HUDEP-2 (cell line): Measurements from ENCODE around the gene DMRT1.
A peak's percentile ranks its signal among the peaks of the same experiment; 100 is the strongest.

Source experiments
- DNase-seq, 76 experiments: peaks; one replicate each; lab custom pipeline; 2025; ENCODE audit not compliant: unreplicated experiment in 76 of 76; lab: John Stamatoyannopoulos, UW

The DMRT1 gene

DNA sequence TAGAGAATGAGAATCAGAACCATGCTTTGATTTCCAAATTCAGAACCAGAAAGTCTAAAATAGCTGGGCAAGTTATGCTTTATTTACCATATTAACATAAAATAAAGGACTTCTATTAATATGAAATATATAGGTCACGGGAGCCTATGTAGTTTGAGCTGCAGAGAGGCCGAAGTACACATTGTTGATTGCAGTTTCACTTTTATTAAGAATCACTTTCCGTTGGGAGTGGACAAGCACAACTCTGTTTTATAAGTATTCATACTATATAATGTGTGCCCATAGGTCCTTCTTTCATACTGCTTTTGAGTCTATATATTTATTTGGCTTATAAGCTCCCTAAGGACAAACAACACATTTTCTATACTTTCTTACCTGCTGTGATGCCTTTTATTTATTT is 76.2 kb downstream of the DMRT1 start:
- DNase-seq, result no peak

DNA sequence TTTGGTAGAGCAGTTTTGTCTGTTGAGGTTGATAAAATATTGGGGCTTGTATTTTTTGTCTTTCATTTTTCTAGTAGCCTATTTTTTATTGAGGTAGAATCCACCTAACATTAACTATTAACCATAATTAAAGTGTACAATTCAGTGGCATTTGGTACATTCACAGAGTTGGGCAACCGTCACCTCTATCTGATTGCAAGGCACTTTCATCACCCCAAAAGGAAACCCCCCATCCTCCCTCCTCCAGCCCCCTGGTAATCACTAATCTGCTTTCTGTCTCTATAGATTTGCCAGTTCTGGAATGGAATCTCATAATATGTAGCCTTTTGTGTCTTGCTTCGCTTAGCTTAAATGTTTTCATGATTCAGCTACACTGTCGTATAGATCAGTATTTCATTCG is 79.4 kb downstream of the DMRT1 start:
- no peak for DNase-seq

DNA sequence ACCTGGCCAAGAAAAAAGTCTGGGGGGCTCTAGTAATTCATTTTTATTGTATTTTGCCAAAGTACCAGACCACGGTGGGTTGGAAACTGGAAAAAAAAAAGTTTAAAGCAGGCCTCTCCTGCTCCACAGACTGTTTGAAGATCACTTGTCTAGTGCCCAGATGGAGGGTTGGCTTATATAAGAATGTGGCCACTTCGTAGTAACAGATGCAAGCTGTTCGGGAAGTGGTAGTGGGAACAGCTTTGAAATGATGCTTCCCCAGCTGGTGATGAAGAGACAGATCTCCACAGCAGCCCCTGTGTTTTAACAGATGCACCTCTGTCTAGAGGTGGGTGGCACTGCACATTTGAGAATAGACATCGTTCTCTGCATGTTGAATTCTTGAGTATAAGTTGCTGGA is 80.7 kb downstream of the DMRT1 start:
- no peak for DNase-seq

DNA sequence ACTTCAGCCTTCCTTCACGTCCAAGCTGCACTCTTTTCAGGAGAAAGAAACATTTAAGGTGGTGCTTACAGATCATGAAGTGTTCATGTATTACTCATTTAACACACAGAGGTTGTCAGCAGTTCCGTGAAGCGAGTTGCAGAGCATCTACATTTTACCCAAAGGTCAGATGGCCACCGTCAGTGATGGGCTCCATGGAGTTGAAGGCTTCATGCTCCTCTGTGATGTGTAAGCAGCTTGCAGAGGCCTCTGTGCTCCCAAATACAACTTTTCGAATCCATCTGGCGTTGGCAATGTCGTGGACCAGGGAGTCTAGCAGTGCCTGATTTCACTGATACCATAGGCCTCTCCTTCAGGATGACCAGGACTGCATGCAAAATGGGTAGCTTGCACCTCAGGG is 81.2 kb downstream of the DMRT1 start:
- no peak for DNase-seq

DNA sequence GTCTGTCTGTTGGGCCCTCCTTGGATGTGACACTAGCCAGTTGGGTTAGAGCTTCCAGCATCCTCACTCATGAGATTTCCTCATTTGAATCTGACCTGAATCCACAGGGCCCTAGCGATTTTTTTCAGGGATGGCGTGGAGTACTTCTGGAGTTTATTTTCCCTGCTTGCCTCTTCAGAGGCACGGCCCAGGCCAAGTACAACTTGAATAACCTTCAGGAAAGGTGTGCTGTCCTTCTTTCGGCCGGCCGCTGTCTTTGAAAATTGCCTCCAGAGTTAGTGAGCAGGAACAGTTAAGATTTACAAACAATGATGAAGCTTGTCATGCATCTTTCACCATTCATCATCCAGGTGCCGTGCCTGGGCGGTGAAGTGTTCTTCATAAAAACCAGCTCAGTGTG is 85.5 kb downstream of the DMRT1 start:
- DNase-seq, result no peak

DNA sequence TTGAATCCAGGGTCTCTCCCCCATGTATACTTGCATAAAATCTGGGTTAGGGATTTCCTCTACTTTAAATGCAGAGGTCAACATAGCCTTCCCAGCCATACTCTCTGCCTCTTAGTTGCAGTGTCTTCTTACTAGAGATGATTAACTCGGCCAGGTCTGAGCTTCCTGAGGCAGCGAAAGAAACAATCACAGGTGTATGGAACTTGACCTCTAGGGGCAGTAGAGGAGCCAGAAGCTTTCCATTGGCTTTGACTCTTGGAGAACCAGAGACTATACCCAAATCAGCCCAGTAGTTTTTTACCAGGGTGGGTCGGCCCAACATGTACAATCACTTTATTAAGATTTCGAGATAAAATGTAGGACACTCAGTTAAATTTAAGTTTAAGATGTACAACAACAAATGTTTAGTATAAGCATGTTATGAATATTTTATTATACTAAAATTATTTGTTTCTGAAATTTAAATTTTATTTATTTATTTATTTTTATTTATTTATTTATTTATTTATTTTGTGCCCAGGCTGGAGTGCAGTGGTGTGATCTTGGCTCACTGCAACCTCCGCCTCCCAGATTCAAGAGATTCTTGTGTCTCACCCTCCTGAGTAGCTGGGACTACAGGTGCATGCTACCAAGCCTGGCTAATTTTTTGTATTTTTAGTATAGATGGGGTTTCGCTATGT is 87.0 kb downstream of the DMRT1 start:
- DNase-seq, result peak in 9 of 76 experiments; percentile 2 to 8 (median 4)

DNA sequence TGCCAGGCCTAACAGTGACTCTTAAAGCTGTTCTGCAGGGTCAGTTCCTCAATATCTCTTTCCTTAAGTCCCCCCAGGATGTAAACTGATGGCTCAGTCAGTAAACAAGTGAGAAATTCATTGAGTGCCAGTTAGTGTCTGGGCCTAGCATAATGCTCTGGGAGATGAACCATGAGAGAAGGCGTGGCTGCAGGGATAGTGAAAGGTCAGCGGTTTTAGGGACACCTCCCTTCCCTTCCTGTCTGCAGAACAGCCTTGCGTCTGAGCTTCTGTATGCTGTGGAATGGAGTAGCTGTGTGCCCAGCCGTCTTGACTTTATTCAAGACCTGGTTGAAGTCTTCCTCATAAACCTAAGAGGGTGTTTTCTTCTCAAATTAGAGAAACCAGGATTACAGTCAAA is 88.2 kb downstream of the DMRT1 start:
- no peak for DNase-seq

DNA sequence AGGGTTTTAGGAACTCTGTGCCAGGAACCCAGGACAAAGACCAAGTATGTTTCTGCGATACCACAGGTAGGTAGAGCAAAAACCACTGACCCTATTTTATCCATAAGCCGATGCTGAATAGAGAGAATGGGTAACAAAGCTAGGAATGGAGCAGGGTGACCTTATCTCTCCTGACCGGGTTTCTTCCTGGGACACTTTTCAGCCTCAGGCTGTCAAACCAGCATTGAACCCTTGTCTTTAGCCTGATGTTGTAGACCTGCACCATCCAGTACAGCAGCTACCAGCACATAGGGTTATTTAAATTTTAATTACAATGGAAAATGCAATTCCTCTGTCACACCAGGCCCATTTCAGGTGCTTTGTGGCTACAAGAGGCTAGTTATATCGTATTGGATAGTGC is 91.9 kb downstream of the DMRT1 start:
- DNase-seq, result no peak

DNA sequence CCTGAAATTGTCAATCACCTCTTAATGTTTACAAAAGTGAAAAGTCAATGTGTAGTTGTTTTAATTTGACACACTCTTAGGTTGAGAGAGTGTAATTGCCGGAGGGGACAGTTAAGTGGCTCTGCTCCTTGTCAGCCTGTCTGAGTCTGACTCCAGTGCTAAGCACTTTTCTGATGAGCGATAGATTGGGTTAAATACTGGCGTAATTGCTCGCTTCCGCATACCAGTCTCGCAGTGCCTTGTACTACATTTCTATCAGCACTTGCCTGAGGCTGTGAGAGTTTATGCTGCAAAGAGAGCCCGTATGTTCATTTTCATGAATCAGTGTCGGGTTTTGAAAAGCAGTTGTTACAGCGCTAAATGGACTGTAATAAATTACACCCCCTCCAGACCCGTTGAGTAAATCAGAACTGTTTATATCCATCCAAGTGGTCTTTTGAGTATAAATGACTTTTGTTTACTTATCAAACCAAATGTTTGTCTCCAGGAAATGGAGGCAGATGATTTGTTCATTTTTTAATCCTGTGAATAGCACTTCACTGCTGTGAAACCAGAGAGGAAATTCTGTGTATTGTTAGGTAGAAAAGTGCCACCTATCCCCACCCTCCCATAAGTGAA is 94.0 kb downstream of the DMRT1 start:
- DNase-seq, result no peak

DNA sequence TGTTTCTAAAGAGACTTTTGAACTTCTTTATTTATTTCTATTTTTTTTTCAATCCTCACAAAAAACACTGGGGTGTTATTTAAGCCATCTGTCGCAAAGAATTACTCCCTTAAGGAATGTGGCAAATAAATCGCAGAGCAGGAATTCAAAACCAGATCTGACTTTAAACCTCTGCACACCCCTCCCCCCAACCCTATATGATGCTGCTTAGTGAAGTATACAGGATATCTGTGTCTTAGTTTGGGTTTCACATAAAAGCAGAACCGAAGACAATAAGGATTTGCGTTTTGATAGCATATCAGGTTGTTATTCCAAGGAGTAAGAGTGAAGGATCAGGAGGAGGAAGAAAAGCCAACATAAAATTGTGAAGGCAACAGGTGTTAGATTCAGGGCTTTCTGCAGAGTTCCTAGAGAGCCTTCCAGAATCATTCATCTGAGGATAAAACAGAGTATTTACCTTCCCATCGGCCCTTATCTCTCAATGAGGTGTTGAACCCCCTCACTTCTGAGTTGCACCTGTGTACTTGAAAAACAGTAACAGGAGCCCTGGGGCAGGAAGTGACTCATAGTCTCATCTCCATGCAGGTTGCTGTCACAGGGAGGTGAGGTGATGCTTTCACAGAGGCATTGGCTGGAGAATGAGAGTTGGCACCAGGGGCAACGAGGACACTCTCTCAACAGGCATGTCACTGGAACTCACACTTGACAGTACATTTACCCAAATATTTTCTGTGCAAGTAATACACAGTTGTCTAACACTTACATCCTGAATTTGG is 101.5 kb downstream of the DMRT1 start:
- no peak for DNase-seq

DNA sequence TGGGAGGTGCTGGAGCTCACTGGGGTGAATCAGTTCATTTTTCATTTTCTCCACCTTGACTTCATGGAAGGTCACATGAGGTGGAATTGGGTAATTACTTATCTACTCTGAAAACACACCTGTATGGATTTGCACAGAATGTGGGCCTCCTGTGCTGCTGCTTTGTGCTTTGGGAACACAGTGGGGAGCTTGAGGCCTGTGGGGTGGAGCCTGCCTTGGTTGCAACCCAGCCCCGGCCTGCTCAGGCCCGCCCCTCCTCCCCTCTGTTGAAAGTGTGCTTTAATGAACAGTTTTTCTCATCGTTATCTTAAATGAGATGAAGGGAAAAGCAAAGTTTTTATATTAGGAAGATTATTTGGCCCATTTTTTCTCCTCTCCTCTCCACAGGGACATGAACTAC is 106.5 kb downstream of the DMRT1 start:
- DNase-seq, result no peak

DNA sequence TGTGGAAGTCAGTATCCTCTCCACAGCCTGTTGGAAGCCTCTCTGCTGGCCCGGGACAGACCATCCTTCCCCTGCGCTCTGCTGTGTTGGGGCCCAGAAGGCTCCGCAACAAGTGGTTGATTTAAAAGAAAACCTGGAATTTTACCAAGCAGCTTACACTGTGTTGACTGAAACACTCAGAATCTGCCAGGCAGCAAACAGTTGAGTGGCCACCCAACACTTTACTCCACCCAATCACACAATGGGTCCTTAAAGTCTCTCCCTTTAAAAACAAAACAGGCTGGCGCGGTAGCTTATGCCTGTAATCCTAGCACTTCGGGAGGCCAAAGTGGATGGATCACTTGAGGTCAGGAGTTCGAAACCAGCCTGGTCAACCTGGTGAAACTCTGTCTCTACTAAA is 107.0 kb downstream of the DMRT1 start:
- no peak for DNase-seq

DNA sequence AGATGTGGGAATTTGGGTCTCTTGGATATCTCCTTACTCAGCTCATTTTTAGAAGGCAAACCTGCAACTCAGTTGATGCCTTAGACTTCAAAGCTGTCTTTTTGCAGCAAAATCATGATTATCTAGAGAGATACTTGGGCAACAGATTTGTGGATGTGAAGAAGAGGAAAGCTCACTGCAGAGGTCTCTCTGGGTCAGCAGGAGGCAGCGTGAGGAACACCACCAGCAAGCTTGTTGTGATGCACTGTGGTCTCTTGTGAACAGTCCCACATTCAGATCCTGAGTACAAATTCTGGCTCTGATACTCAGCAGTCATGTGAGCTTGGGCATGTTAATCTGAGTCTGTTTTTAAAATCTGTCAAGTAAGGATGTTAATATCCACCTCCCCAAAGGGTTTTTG is 108.6 kb downstream of the DMRT1 start:
- no peak for DNase-seq

DNA sequence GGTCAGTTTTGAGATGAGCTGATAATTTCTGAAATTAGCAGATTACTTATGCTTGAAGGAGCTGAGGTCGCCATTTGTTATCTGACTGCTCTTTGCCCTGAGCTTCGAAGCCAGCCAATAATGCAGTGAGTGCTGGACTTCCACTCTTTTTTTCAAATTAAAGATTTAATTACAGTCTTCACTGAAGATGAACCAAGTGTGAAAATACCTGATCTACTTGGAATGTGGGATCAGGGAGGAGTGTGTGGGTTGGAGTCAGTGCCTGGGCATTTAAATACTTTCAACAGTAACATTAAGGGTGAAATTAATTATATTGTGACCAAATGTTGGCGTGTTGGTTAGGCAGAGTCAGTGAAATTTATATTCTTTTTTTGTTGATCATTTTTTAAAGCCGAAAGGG is 111.0 kb downstream of the DMRT1 start:
- no peak for DNase-seq

DNA sequence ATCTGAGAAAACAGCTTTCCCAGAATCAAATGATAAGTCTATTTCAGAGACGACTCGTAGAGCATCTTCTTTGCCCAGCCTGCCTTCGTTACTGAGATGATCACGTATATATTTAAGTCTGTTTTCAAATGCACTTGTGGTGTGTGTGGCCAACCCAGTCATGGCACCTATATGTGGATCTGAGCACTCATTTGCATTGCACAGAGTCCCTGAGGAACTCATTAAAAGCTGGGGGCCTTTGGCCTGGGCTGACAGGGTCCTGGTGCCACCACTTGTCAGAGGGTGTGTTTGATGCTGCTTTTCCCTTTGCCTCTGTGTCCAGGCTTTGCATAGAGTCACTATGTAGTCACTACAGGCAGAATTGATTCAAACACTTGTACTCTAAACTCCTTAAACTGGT is 117.6 kb downstream of the DMRT1 start:
- DNase-seq, result no peak

DNA sequence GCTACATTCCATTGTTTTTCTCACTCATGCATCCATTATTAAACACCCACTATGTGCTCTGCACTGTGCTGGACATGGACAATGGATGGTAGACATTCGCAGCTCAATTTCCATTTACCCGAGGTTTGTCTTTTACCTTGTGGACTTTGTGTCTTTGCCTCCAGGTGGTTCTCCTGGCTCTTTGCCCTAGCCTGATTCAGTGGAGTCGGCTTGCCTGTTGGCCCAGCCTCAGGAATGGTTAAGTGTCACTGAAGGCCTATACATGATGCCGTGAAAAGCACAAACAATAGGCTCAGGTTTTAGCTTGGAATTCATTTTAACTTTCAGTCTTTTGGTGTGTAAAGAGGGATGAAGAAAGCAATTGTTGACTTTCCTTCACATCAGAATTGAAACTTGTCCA is 118.4 kb downstream of the DMRT1 start:
- no peak for DNase-seq

DNA sequence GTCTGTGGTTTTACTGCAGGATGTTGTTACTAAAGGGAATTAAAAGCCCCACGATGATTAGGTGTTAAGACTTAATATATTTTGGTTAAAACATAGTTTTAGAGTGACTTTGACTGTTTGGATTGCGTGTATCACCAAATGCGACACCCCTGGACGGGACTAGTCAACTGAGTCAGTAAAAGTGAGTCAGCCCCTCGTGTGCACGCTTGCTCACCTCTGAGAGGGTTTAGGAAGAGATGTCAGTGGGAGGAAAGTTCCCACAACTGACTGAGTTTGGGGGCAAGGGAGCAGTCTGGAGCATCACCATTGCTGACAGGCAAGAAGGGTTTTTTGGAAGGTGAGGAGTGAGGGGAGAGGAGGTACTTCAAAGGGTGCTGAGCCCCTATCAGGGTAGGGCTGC is 120.5 kb downstream of the DMRT1 start:
- no peak for DNase-seq

DNA sequence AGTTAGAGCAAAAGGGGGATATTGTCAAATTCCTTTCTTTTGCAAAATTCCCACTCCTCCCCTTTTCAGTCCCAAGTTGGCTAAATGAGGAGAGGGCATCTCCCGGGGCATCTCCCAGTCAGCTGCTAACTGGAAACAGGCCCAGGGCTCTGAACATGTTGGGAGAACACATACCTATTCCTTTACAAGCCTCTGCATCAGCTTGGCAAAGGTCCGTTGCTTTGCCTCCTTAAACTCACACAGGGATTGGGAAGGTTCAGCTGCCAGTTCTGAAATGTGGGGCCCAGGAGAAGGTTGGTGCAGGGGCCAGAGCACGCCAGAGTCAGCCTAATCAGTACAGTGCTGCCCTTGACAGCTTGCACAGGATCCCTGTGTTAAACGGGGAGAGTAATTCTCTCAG is 124.0 kb downstream of the DMRT1 start:
- no peak for DNase-seq

DNA sequence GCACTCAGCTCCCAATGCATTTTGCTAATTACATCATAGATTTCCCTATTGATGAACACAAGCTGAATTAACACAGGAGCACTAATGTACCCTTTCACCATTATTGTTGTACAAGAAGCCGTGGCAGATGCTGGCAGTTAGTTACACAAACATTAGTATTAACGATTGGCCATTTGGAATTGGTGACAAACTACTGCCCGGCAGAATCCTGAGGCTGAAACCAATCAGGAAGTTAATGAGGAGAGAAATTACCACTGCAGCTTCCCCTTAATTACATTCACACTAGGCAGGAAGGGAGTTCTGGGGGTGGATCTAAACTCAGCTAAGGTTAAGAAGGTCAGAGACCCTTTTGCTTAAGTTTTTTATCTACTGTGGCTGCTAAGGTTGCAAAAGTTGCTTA is 125.4 kb downstream of the DMRT1 start:
- no peak for DNase-seq

DNA sequence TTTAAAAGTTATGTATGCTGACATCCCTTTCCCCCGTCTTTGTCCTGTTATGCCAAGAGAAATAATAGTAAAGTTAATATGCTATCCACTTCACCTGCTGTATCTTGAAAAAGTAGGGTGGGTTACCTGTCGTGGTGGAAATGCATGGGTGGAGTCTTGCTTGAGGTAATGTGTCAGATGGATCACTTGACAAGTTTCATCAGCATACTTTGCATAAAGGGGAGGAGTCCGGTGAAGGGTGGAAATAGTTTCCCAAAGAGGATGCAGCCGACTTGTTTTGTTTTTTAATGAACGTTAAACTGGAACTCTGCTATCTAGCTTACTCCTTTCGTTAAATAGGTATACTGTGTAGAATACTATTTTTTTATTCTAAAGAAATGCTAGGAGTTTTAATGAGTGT is 125.9 kb downstream of the DMRT1 start:
- DNase-seq, result no peak

DNA sequence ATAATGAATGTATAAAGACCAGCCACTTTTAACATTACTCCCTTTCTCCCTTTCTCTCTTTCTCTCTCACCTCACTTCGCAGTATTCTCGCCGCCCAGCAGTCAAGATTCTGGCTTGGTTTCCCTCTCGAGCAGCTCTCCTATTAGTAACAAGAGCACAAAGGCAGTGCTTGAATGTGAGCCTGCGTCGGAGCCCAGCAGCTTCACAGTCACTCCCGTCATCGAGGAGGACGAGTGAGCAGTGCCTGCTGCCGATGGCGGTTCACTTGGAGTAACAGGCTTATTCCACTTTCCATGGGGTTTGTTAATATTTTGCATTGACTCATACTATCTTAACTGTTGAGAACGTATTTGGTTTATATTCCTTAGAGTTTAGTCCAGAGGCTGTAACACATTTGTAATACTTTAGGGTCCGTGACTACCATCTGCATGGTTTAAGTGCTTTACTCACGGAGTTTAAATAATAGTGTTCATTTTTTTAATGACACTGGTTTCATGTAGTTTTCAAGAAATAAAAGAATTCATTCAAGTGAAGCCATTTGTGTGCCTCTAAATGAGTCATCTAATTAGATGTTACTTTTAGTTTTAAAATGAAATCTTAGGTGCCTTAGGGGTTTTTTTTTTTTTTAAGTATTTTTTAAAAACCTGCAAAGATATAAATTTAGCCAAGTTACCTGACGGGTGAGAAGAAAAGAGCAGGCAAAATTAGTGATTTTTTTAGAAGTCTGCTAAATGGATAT is 126.6 kb downstream of the DMRT1 start:
- DNase-seq, result no peak
